HG03521 (cell line): ENCODE results near the gene CCDC158.
"Not testable (repeated sequence)": the region's sequence is repeated elsewhere in the genome, so short reads cannot be mapped to it uniquely, and the experiment has no call there.

Source experiments
- ATAC-seq: cut with Tn5 transposase; IDR thresholded peaks from one replicate; pipeline ENCODE4 v1.9.1; 2021; ENCODE audit warnings: mild to moderate bottlenecking, moderate library complexity; ENCODE audit not compliant: unreplicated experiment

The CCDC158 gene

GRCh38 chr4:76420762-76421581 lies at the start of gene CCDC158:
Gene CCDC158, minus strand, starts transcription at chr4:76421141. Its CDS starts 17,934 bp downstream, at chr4:76403207.
- ATAC-seq: no peak

- ATAC-seq: no peak
These were observed 49.6 kb upstream of the CCDC158 start for GRCh38 chr4:76470532-76470931.

GRCh38 chr4:76470064-76470463 lies 49.1 kb upstream of the CCDC158 start:
- ATAC-seq: no peak

- no peak for ATAC-seq
These were observed 42.6 kb upstream of the CCDC158 start for GRCh38 chr4:76463568-76463967.

GRCh38 chr4:76459291-76459723 lies 38.4 kb upstream of the CCDC158 start:
- no peak for ATAC-seq

- no peak for ATAC-seq
These were observed 37.9 kb upstream of the CCDC158 start for GRCh38 chr4:76458825-76459224.

- no peak for ATAC-seq
These were observed 37.4 kb upstream of the CCDC158 start for GRCh38 chr4:76458297-76458696.

GRCh38 chr4:76457885-76458284 lies 36.9 kb upstream of the CCDC158 start:
- ATAC-seq: no peak

GRCh38 chr4:76454073-76454472 lies 33.1 kb upstream of the CCDC158 start:
- not testable (repeated sequence) for ATAC-seq

- ATAC-seq: no peak
These were observed 32.3 kb upstream of the CCDC158 start for GRCh38 chr4:76453232-76453631.

- no peak for ATAC-seq
These were observed 28.9 kb upstream of the CCDC158 start for GRCh38 chr4:76449833-76450232.

GRCh38 chr4:76449362-76449767 lies 28.4 kb upstream of the CCDC158 start:
- ATAC-seq: no peak

- no peak for ATAC-seq
These were observed 27.3 kb upstream of the CCDC158 start for GRCh38 chr4:76448211-76448610.

- ATAC-seq: no peak
These were observed 26.5 kb upstream of the CCDC158 start for GRCh38 chr4:76447393-76447851.

- ATAC-seq: no peak
These were observed 25.0 kb upstream of the CCDC158 start for GRCh38 chr4:76445911-76446310.

GRCh38 chr4:76443376-76443775 lies 22.4 kb upstream of the CCDC158 start:
- ATAC-seq: no peak

- ATAC-seq: no peak
These were observed 21.9 kb upstream of the CCDC158 start for GRCh38 chr4:76442807-76443206.

- ATAC-seq: no peak
These were observed 20.9 kb upstream of the CCDC158 start for GRCh38 chr4:76441881-76442280.

- no peak for ATAC-seq
These were observed 18.6 kb upstream of the CCDC158 start for GRCh38 chr4:76439491-76439890.

GRCh38 chr4:76435528-76436319 lies 14.8 kb upstream of the CCDC158 start:
- no peak for ATAC-seq

GRCh38 chr4:76434901-76435527 lies 14.1 kb upstream of the CCDC158 start, which contains the start of gene SHROOM3:
Gene SHROOM3, plus strand, starts transcription at chr4:76435229. Its CDS starts 824 bp downstream, at chr4:76436053.
- no peak for ATAC-seq
